HepG2 (cell line): ENCODE results near the gene ZNF235.

ENCODE experiments used
- ATF3 ChIP-seq: sonication (generic); formaldehyde crosslinking; IDR thresholded peaks from 2 replicates; pipeline ENCODE4 v1.4.0; 2020; ENCODE audit warnings: missing genetic modification reagents
- CSRNP1 ChIP-seq: sonication (generic); formaldehyde crosslinking; IDR thresholded peaks from 2 replicates; pipeline ENCODE4 v1.8.1; 2023; ENCODE audit warnings: mild to moderate bottlenecking, missing genetic modification reagents
- CTCF ChIP-seq: sonication (generic); formaldehyde crosslinking; IDR thresholded peaks from 2 replicates; pipeline ENCODE4 v1.5.0; 2020; ENCODE audit warnings: mild to moderate bottlenecking, missing genetic modification reagents, moderate library complexity
- GTF2F1 ChIP-seq: fragments of 150-350 bp; IDR thresholded peaks from 2 replicates; pipeline ENCODE4 v1.6.1; 2014; ENCODE audit warnings: low read length
- MED1 ChIP-seq: sonication (generic); formaldehyde crosslinking; IDR thresholded peaks from 2 replicates; pipeline ENCODE4 v1.4.0; 2020; ENCODE audit warnings: missing genetic modification reagents
- RCOR2 ChIP-seq: IDR thresholded peaks from 2 replicates; pipeline ENCODE4 v1.6.1; 2016; ENCODE audit warnings: missing biosample characterization, missing genetic modification reagents
- SPEN ChIP-seq: sonication (generic); formaldehyde crosslinking; IDR thresholded peaks from 2 replicates; pipeline ENCODE4 v1.5.1; 2020; ENCODE audit warnings: low read depth, mild to moderate bottlenecking, missing genetic modification reagents
- ZNF652 ChIP-seq: IDR thresholded peaks from 2 replicates; pipeline ENCODE4 v1.6.1; 2016; ENCODE audit warnings: low read depth, borderline replicate concordance

GRCh38 chr19:44313231-44313630 is 8.4 kb upstream of the ZNF235 start:
- no peak for TF ChIP-seq SPEN (CRISPR knock-in tag)
- no peak for TF ChIP-seq CTCF
- no peak for TF ChIP-seq RCOR2 (CRISPR knock-in tag)
- TF ChIP-seq GTF2F1: no peak
- TF ChIP-seq CSRNP1 (CRISPR knock-in tag): no peak
- no peak for TF ChIP-seq ATF3
- TF ChIP-seq ZNF652 (CRISPR knock-in tag): no peak
- TF ChIP-seq MED1 (CRISPR knock-in tag): no peak
